ENCODE data around the gene CXADR. TPM values are rescaled to one million over a fixed set of nuclear protein-coding genes. Genes with fewer than 3 reads are reported as not detected.

Gene CXADR
- total and polyA plus RNA-seq, 9 of the 15 experiments (the other 6 are each of a cell fraction or from before 2014, with no cell fraction given): 0.01 to 0.41 (median 0.14) TPM

GRCh38 chr21:17539323-17539722 lies 26.5 kb downstream of the CXADR start (continued):
- no peak for TF ChIP-seq CTCFL (IDR thresholded peaks at IDR 0.05; ENCODE audit: borderline replicate concordance, insufficient read depth, low read depth, low read length, poor library complexity, severe bottlenecking)
- no peak for TF ChIP-seq CHD1 (IDR thresholded peaks at IDR 0.05; ENCODE audit: low read length)
- no peak for TF ChIP-seq PHTF2 (CRISPR knock-in tag; IDR thresholded peaks at IDR 0.05)
- TF ChIP-seq ZFP30 (CRISPR knock-in tag; IDR thresholded peaks at IDR 0.05; ENCODE audit: borderline replicate concordance): no peak

GRCh38 chr21:17539743-17540341 lies 27.0 kb downstream of the CXADR start:
- no peak for FAIRE-seq
- no peak overlapping the region for H2AFZ ChIP-seq (ENCODE audit: low read depth, low read length)
- intact Hi-C loops (cut with micrococcal nuclease): no loop called here

More at GRCh38 chr21:17539743-17540341, 27.0 kb downstream of the CXADR start:
- Histone ChIP-seq H3K4me3 (no peak overlapping the region), H3K27me3 (ENCODE audit: control insufficient read depth in 2 of 2, insufficient read depth in 2 of 2, low read length in 2 of 2) (0 out of 5 replicates have a peak, but pooled peaks cover 0 to 4% of the 10 kb centered on the region in 2 experiments), H3K9ac (ENCODE audit: insufficient read depth in 1 of 2, low read depth in 2 of 2, low read length in 2 of 2) (no peak overlapping the region), H4K20me1 (replicated peaks; ENCODE audit: control insufficient read depth, insufficient read depth, low read length) (no peaks in the 10 kb centered on the region), H3K9me3 (replicated peaks; ENCODE audit: control insufficient read depth, insufficient read depth, low read depth, low read length) (no peaks in the 10 kb centered on the region), H3K9me1 (ENCODE audit: control insufficient read depth, insufficient read depth, low read length) (no peaks in the 10 kb centered on the region), H3K4me2 (ENCODE audit: insufficient read depth, low read length) (no peak overlapping the region), H3K79me2 (ENCODE audit: control insufficient read depth, insufficient read depth, low read length) (no peaks in the 10 kb centered on the region), H3K27ac (ENCODE audit: extremely low read depth, low read depth, low read length) (no peak overlapping the region), H3K4me1 (replicated peaks in 1 of 2; ENCODE audit: control insufficient read depth in 2 of 2, insufficient read depth in 2 of 2, low read length in 2 of 2) (no peaks in the 10 kb centered on the region), H3K36me3 (ENCODE audit: control insufficient read depth, insufficient read depth, low read length) (no peaks in the 10 kb centered on the region)
- 3% methylated on average over 9 of the region's 9 CpGs for WGBS (ENCODE audit: insufficient coverage, low coverage, missing lambda C conversion rate)
- in situ Hi-C loops (cut with MboI): no loop called here
- TF ChIP-seq RBBP5 (IDR thresholded peaks at IDR 0.05; ENCODE audit: borderline replicate concordance, insufficient read depth, low read length, poor library complexity, severe bottlenecking) (no peak), XRCC4 (IDR thresholded peaks at IDR 0.05; ENCODE audit: extremely low read depth, insufficient read depth, insufficient read length) (no peak), STAG1 (CRISPR knock-in tag; IDR thresholded peaks at IDR 0.05; ENCODE audit: borderline replicate concordance) (no peak), KLF10 (CRISPR knock-in tag; IDR thresholded peaks at IDR 0.05) (no peak), ELF2 (CRISPR knock-in tag; IDR thresholded peaks at IDR 0.05) (no peak), ZNF12 (CRISPR knock-in tag; IDR thresholded peaks at IDR 0.05) (no peak), TSHZ1 (CRISPR knock-in tag; IDR thresholded peaks at IDR 0.05) (no peak), NRF1 (conservative IDR thresholded peaks at IDR 0.05 in 1 of 2, IDR thresholded peaks at IDR 0.05 in 1 of 2) (no peak)
- no peak for ATAC-seq
- ChIA-PET POLR2A (no interaction called here), CTCF (ENCODE audit: low intra/inter-chr PET ratio) (no interaction called here)
- no peak for DNase-seq (ENCODE audit: extremely low read depth in 1 of 4, low spot score in 3 of 4)
- BruUV-seq (replicated peaks): no TSS peak

All from K562 (cell line).